ENCODE measurements around the gene HID1. TPM values are rescaled to one million over a fixed set of nuclear protein-coding genes. Genes with fewer than 3 reads are reported as not detected.
"Not testable (repeated sequence)": the region's sequence is repeated elsewhere in the genome, so short reads cannot be mapped to it uniquely, and the experiment has no call there.

HID1 gene
- total RNA-seq, 4 donors from 2014 or later, result 4.6 to 21.9 (median 10.8) TPM

- no peak for ATAC-seq
- Histone ChIP-seq H3K27me3 (no peaks in the 10 kb centered on the region), H3K36me3 (peaks cover 0 to 18% of the 10 kb centered on the region in 2 donors), H3K9me3 (no peaks in the 10 kb centered on the region), H3K27ac (no peak overlapping the region), H3K4me1 (peaks cover 0 to 31% (median 17%) of the 10 kb centered on the region in 3 donors), H3K4me3 (no peak overlapping the region)
- 45 to 69% methylated on average over 2 of the region's 2 CpGs for WGBS, 2 donors (ENCODE audit: low coverage in 1 of 2)
- TF ChIP-seq POLR2A (IDR thresholded peaks at IDR 0.05) (no peak), POLR2AphosphoS5 (IDR thresholded peaks at IDR 0.05) (no peak), EP300 (IDR thresholded peaks at IDR 0.05) (no peak), CTCF (IDR thresholded peaks at IDR 0.05) (no peak)
Observed at GRCh38 chr17:75009139-75009724, 36.7 kb upstream of the HID1 start.

- TF ChIP-seq EP300 (IDR thresholded peaks at IDR 0.05) (no peak), POLR2AphosphoS5 (IDR thresholded peaks at IDR 0.05) (no peak), POLR2A (IDR thresholded peaks at IDR 0.05) (no peak), CTCF (IDR thresholded peaks at IDR 0.05) (no peak)
- 86 to 90% methylated on average over 5 to 6 of the region's 6 CpGs for WGBS, 2 donors (ENCODE audit: low coverage in 1 of 2)
- ATAC-seq, result no peak
- Histone ChIP-seq H3K36me3 (peaks cover 0 to 26% of the 10 kb centered on the region in 2 donors), H3K27me3 (no peaks in the 10 kb centered on the region), H3K9me3 (no peaks in the 10 kb centered on the region), H3K4me1 (peaks cover 0 to 24% (median 11%) of the 10 kb centered on the region in 3 donors), H3K4me3 (no peak overlapping the region), H3K27ac (no peak overlapping the region)
Observed at GRCh38 chr17:75008373-75008772, 35.8 kb upstream of the HID1 start.

GRCh38 chr17:75006653-75007052, 34.1 kb upstream of the HID1 start:
- Histone ChIP-seq H3K4me1 (peaks cover 0 to 11% (median 8%) of the 10 kb centered on the region in 3 donors), H3K27ac (no peak overlapping the region), H3K27me3 (no peaks in the 10 kb centered on the region), H3K9me3 (no peaks in the 10 kb centered on the region), H3K36me3 (peaks cover 0 to 44% of the 10 kb centered on the region in 2 donors), H3K4me3 (no peak overlapping the region)
- no peak for ATAC-seq
- 91 to 95% methylated on average over 5 of the region's 5 CpGs for WGBS, 2 donors (ENCODE audit: low coverage in 1 of 2)
- TF ChIP-seq POLR2A (IDR thresholded peaks at IDR 0.05) (no peak), POLR2AphosphoS5 (IDR thresholded peaks at IDR 0.05) (no peak), CTCF (IDR thresholded peaks at IDR 0.05) (no peak), EP300 (IDR thresholded peaks at IDR 0.05) (no peak)

GRCh38 chr17:75006084-75006483, 33.5 kb upstream of the HID1 start:
- WGBS, 2 donors (ENCODE audit: low coverage in 1 of 2), result 100% methylated on average over 1 to 3 of the region's 6 CpGs
- not testable (repeated sequence) for H3K27ac ChIP-seq, H3K27me3 ChIP-seq, H3K9me3 ChIP-seq, ATAC-seq, H3K4me1 ChIP-seq, H3K4me3 ChIP-seq
- H3K36me3 ChIP-seq, result peaks cover 0 to 49% of the 10 kb centered on the region in 2 donors

GRCh38 chr17:75005291-75005690, 32.7 kb upstream of the HID1 start:
- no peak for ATAC-seq
- Histone ChIP-seq H3K36me3 (peaks cover 0 to 57% of the 10 kb centered on the region in 2 donors), H3K27ac (no peak overlapping the region), H3K4me1 (no peaks in the 10 kb centered on the region), H3K4me3 (no peak overlapping the region), H3K27me3 (no peaks in the 10 kb centered on the region), H3K9me3 (no peaks in the 10 kb centered on the region)
- WGBS, 2 donors (ENCODE audit: low coverage in 1 of 2), result 83 to 93% methylated on average over 3 of the region's 8 CpGs
- no peak for TF ChIP-seq CTCF (IDR thresholded peaks at IDR 0.05)
- no peak for TF ChIP-seq EP300 (IDR thresholded peaks at IDR 0.05)
- no peak for TF ChIP-seq POLR2AphosphoS5 (IDR thresholded peaks at IDR 0.05)
- TF ChIP-seq POLR2A (IDR thresholded peaks at IDR 0.05), result no peak
